ENCODE data around the gene CD84. TPM values are rescaled to one million over a fixed set of nuclear protein-coding genes. Genes with fewer than 3 reads are reported as not detected.
"Not testable (repeated sequence)": the region's sequence is repeated elsewhere in the genome, so short reads cannot be mapped to it uniquely, and the experiment has no call there.

CD84 gene
- total RNA-seq, 2 donors from 2014 or later: 1.3 to 3.0 TPM

DNA sequence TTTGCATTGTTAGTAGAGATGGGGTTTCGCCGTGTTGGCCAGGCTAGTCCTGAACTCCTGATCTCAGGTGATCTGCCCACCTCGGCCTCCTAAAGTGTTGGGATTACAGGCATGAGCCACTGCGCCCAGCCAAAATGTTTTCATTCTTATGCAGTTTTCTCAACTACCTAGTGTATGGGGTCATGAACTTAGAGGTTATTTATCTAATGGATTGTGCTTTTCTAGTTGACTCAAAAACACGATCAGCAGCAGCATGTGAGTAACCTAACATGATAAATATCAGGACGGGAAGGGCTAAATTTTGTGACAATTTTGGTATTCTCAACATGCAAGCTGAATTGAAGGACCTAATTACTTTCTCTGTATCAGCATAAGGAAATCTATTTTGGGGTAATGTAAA, 9.2 kb upstream of the CD84 start:
- Histone ChIP-seq H3K27me3 (no peaks in the 10 kb centered on the region), H3K9me3 (no peaks in the 10 kb centered on the region), H3K4me3 (no peak overlapping the region), H3K4me1 (no peaks in the 10 kb centered on the region), H3K36me3 (no peaks in the 10 kb centered on the region), H3K27ac (no peak overlapping the region), H3K9ac (ENCODE audit: low read depth in 2 of 2, low read length in 2 of 2) (no peak overlapping the region)
- intact Hi-C loops (cut with DNase I): no loop called here
- DNase-seq: no peak
- TF ChIP-seq, protein P1, sequence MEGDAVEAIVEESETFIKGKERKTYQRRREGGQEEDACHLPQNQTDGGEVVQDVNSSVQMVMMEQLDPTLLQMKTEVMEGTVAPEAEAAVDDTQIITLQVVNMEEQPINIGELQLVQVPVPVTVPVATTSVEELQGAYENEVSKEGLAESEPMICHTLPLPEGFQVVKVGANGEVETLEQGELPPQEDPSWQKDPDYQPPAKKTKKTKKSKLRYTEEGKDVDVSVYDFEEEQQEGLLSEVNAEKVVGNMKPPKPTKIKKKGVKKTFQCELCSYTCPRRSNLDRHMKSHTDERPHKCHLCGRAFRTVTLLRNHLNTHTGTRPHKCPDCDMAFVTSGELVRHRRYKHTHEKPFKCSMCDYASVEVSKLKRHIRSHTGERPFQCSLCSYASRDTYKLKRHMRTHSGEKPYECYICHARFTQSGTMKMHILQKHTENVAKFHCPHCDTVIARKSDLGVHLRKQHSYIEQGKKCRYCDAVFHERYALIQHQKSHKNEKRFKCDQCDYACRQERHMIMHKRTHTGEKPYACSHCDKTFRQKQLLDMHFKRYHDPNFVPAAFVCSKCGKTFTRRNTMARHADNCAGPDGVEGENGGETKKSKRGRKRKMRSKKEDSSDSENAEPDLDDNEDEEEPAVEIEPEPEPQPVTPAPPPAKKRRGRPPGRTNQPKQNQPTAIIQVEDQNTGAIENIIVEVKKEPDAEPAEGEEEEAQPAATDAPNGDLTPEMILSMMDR (IDR thresholded peaks at IDR 0.05): no peak

DNA sequence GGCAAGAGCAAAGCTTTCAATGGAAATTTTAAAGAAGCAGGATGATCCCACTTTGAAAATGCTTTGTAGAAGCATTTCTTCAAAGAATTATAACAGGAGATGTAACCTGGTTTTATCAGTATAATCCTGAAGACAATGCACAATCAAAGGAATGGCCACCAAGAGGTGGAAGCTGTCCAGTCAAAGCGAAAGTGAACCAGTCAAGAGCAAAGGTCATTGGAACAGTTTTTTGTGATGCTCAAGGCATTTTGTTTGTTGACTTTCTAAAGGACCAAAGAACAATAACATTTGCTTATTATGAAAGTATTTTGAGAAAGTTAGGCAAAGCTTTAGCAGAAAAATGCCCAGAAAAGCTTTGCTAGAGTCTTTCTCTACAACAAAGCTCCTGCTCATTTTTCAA, 5.5 kb upstream of the CD84 start:
- Histone ChIP-seq H3K27ac (no peak overlapping the region), H3K9me3 (no peaks in the 10 kb centered on the region), H3K36me3 (no peaks in the 10 kb centered on the region), H3K9ac (ENCODE audit: low read depth in 2 of 2, low read length in 2 of 2) (no peak overlapping the region), H3K4me3 (no peak overlapping the region), H3K4me1 (no peaks in the 10 kb centered on the region), H3K27me3 (no peaks in the 10 kb centered on the region)
- TF ChIP-seq, protein P1 (IDR thresholded peaks at IDR 0.05): no peak
- intact Hi-C loops (cut with DNase I): no loop called here
- DNase-seq: no peak

DNA sequence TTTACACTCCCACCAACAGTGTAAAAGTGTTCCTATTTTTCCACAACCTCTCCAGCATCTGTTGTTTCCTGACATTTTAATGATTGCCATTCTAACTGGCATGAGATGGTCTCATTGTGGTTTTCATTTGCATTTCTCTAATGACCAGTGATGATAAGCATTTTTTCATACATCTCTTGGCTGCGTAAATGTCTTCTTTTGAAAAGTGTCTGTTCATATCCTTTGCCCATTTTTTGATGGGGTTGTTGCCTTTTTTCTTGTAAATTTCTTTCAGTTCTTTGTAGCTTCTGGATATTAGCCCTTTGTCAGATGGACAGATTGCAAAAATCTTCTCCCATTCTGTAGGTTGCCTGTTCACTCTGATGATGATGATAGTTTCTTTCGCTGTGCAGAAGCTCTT, 3.7 kb upstream of the CD84 start:
- H3K4me3 ChIP-seq; H3K27ac ChIP-seq; H3K27me3 ChIP-seq; H3K9me3 ChIP-seq; DNase-seq; intact Hi-C loops (cut with DNase I); H3K36me3 ChIP-seq; H3K4me1 ChIP-seq; H3K9ac ChIP-seq (ENCODE audit: low read depth in 2 of 2, low read length in 2 of 2): not testable (repeated sequence)

DNA sequence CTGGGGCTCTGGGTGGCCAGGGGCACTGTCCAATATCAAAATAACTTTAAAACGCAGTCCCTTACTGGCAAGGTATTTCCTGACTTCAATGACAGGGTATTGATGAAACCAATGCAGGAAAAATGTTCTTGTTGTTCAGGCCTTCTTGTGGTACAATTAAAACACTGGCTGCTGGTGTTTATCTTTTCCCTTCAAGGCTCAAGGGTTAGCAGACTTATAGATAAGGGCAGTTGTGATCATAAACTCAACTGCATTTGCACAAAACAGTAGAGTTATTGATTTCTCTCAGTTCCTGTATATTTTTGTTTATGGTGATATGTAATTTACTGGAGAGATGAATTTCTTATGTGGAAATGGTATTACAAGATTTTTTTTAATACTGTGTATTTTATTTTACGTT, 2.7 kb upstream of the CD84 start:
- Histone ChIP-seq H3K9me3 (no peaks in the 10 kb centered on the region), H3K36me3 (no peaks in the 10 kb centered on the region), H3K9ac (ENCODE audit: low read depth in 2 of 2, low read length in 2 of 2) (no peak overlapping the region), H3K27ac (no peak overlapping the region), H3K27me3 (no peaks in the 10 kb centered on the region), H3K4me1 (no peaks in the 10 kb centered on the region), H3K4me3 (no peak overlapping the region)
- intact Hi-C loops (cut with DNase I): no loop called here
- TF ChIP-seq, protein P1 (IDR thresholded peaks at IDR 0.05): no peak
- DNase-seq: no peak

DNA sequence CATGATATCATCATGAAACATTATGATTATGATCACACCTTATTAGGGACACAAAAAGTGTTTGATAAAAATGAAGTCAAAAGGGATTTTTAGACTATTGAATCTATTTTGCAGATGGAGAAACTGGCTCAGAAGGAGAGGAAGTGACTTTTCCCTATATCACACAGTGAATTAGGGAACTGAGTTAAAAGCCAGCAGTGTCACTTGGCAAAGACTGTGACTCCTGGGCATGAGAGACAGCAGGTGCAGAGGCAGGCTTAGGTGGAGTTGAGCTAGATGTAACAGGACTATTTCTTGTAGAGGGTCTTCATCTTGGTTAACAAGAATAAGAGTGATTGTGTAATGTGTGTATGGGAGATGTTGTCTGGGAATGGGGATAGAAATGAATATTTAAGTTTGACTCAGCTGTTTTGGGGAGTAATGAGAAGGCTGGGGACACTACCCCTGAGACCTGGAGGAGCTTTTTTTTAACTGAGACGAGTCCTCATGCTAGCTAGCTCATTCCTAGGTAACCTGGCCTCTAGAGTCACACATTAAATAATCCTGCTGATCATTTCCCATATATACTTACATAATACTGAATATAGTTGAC, 1.0 kb upstream of the CD84 start:
- intact Hi-C loops (cut with DNase I): no loop called here
- Histone ChIP-seq H3K36me3 (no peaks in the 10 kb centered on the region), H3K9me3 (no peaks in the 10 kb centered on the region), H3K27me3 (no peaks in the 10 kb centered on the region), H3K9ac (ENCODE audit: low read depth in 2 of 2, low read length in 2 of 2) (no peak overlapping the region), H3K4me1 (no peaks in the 10 kb centered on the region), H3K27ac (no peak overlapping the region), H3K4me3 (no peak overlapping the region)
- TF ChIP-seq, protein P1 (IDR thresholded peaks at IDR 0.05): no peak
- DNase-seq: no peak

DNA sequence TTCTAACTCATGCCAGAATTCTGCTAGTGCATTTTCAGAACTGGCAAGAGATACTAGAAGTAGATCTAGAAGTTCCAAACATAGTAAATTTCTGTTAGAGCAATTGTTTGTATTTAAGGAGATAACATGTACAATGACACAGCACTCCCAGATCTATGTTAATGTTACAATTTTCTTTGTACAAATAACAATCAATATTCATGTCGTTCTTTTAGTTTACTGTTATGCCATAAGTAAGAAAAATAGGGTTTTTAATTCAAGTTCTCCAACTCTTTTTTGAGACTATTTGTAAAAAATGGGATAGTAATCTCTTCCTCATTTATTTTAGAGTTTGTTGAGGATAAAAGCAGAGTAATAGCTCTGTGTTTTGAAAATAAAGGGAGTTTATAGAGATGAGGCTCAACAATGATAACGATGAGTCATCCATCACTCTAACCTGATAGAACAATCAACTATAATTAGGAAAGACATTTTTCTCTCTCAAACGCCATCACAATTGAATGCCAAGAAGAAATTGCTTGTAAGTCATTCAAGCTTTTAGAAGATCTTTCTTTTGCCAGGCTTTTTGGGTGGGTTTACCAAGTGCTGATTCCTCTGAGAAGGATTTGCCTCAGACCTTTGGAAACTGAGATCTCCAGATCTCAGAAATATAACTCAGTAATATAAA, 638 bp downstream of the CD84 start:
- TF ChIP-seq, protein P1 (IDR thresholded peaks at IDR 0.05): no peak
- H3K27me3 ChIP-seq: no peaks in the 10 kb centered on the region
- DNase-seq: no peak
- H3K9me3 ChIP-seq: no peaks in the 10 kb centered on the region
- H3K4me3 ChIP-seq: peak overlapping the region; percentile 6
- no peaks in the 10 kb centered on the region for H3K4me1 ChIP-seq
- intact Hi-C loops (cut with DNase I): no loop called here
- H3K27ac ChIP-seq: peak overlapping the region; percentile 4
- H3K36me3 ChIP-seq: no peaks in the 10 kb centered on the region
- H3K9ac ChIP-seq (ENCODE audit: low read depth in 2 of 2, low read length in 2 of 2): no peak overlapping the region
